ENCODE measurements around the gene GEMIN7. TPM values are rescaled to one million over a fixed set of nuclear protein-coding genes. Genes with fewer than 3 reads are reported as not detected.

The GEMIN7 gene
- polyA plus RNA-seq, 1 donor (not counting 4 experiments of a cell fraction or from before 2014, with no cell fraction given), result 23.7 TPM

DNA sequence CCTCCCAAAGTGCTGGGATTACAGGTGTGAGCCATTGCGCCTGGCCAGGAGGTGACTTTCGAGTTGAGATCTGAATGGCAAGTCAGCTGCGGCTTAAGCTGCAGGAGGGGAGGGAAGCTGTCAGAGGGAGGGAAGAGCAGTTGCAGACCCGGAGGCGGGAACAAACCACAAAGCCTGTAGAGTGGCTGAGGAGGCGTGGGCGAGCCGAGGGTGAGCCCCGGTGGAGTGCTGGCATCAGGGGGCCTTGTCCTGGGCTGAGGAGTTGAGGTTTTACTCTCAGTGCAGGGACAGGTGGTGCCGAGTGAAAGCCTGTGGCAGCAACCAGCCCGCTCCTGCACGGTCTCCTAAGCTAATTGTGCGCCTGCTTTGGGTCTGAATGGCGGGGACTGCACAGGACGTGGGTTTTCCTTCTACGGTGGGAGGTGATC, 38.1 kb downstream of the GEMIN7 start:
- DNase-seq (ENCODE audit: low read depth, low spot score), result no peak
- H3K4me1 ChIP-seq (ENCODE audit: control insufficient read depth, extremely low read depth, insufficient read depth, low read length), result no peaks in the 10 kb centered on the region
- peaks cover 60% of the 10 kb centered on the region for H3K79me2 ChIP-seq (ENCODE audit: control insufficient read depth, insufficient read depth, low read length)
- dilution Hi-C loops (cut with MboI; ENCODE audit: extremely low pct_ligation_motif_present, low sequenced_read_pairs), result no loop called here
- no peaks in the 10 kb centered on the region for H3K27me3 ChIP-seq (ENCODE audit: control insufficient read depth, extremely low read depth, insufficient read depth, low read length)
- peaks cover 35% of the 10 kb centered on the region for H4K20me1 ChIP-seq (ENCODE audit: control insufficient read depth, extremely low read depth, insufficient read depth, low read length)
- no peaks in the 10 kb centered on the region for H3K9me3 ChIP-seq (ENCODE audit: control insufficient read depth, low read depth, low read length)
- no peak overlapping the region for H3K27ac ChIP-seq (ENCODE audit: control insufficient read depth, insufficient read depth, low read length)
- no peak overlapping the region for H2AFZ ChIP-seq (ENCODE audit: control insufficient read depth, low read length)
- H3K9ac ChIP-seq (ENCODE audit: control insufficient read depth, extremely low read depth, insufficient read depth, low read length), result no peak overlapping the region
- H3K4me2 ChIP-seq (ENCODE audit: control insufficient read depth, extremely low read depth, insufficient read depth, low read depth, low read length), result no peak overlapping the region
- peaks cover 7% of the 10 kb centered on the region for H3K9me1 ChIP-seq (ENCODE audit: control insufficient read depth, extremely low read depth, insufficient read depth, low read length)
- H3K36me3 ChIP-seq (ENCODE audit: control insufficient read depth in 2 of 2, extremely low read depth in 1 of 2, insufficient read depth in 2 of 2, low read length in 2 of 2), result peaks cover 0 to 4% of the 10 kb centered on the region in 2 experiments
- TF ChIP-seq EZH2 (IDR thresholded peaks at IDR 0.05; ENCODE audit: low read length), result no peak
- TF ChIP-seq, protein P1, sequence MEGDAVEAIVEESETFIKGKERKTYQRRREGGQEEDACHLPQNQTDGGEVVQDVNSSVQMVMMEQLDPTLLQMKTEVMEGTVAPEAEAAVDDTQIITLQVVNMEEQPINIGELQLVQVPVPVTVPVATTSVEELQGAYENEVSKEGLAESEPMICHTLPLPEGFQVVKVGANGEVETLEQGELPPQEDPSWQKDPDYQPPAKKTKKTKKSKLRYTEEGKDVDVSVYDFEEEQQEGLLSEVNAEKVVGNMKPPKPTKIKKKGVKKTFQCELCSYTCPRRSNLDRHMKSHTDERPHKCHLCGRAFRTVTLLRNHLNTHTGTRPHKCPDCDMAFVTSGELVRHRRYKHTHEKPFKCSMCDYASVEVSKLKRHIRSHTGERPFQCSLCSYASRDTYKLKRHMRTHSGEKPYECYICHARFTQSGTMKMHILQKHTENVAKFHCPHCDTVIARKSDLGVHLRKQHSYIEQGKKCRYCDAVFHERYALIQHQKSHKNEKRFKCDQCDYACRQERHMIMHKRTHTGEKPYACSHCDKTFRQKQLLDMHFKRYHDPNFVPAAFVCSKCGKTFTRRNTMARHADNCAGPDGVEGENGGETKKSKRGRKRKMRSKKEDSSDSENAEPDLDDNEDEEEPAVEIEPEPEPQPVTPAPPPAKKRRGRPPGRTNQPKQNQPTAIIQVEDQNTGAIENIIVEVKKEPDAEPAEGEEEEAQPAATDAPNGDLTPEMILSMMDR (optimal IDR thresholded peaks at IDR 0.05 in 1 of 3, IDR thresholded peaks at IDR 0.05 in 1 of 3, conservative IDR thresholded peaks at IDR 0.05 in 1 of 3; ENCODE audit: extremely low read depth in 1 of 3, insufficient read depth in 2 of 3, low read length in 3 of 3), result no peak
- no peak overlapping the region for H3K4me3 ChIP-seq (ENCODE audit: control insufficient read depth in 2 of 3, extremely low read depth in 1 of 3, insufficient read depth in 2 of 3, low read depth in 1 of 3, low read length in 3 of 3)
- no peak for FAIRE-seq

DNA sequence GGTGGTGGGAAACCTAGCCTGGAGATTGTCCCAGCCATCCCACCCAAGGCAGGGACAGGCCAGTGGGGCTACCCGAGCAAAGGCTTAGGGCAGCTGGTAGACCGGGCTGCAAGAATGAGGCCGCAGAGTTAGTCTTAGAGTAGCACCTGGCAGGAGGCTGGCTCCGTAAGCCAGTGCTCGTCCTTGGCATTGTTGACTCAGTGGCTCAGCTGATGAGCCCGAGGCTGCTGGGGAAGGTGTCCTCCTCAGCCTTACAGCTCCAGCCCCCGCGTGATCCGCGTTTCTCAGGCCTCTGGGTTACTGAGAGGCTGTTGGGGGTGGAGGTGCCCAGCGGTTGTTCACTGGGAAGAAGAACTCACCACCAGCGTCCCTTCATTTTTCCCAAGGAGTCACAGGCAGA, 38.6 kb downstream of the GEMIN7 start:
- TF ChIP-seq, protein P1 (optimal IDR thresholded peaks at IDR 0.05 in 1 of 3, IDR thresholded peaks at IDR 0.05 in 1 of 3, conservative IDR thresholded peaks at IDR 0.05 in 1 of 3; ENCODE audit: extremely low read depth in 1 of 3, insufficient read depth in 2 of 3, low read length in 3 of 3), result no peak
- TF ChIP-seq EZH2 (IDR thresholded peaks at IDR 0.05; ENCODE audit: low read length), result no peak
- Histone ChIP-seq H3K9me3 (ENCODE audit: control insufficient read depth, low read depth, low read length) (no peaks in the 10 kb centered on the region), H3K4me2 (ENCODE audit: control insufficient read depth, extremely low read depth, insufficient read depth, low read depth, low read length) (no peak overlapping the region), H3K9me1 (ENCODE audit: control insufficient read depth, extremely low read depth, insufficient read depth, low read length) (peaks cover 3% of the 10 kb centered on the region), H3K27ac (ENCODE audit: control insufficient read depth, insufficient read depth, low read length) (no peak overlapping the region), H3K4me3 (ENCODE audit: control insufficient read depth in 2 of 3, extremely low read depth in 1 of 3, insufficient read depth in 2 of 3, low read depth in 1 of 3, low read length in 3 of 3) (no peak overlapping the region), H3K9ac (ENCODE audit: control insufficient read depth, extremely low read depth, insufficient read depth, low read length) (no peak overlapping the region), H4K20me1 (ENCODE audit: control insufficient read depth, extremely low read depth, insufficient read depth, low read length) (peaks cover 34% of the 10 kb centered on the region), H3K27me3 (ENCODE audit: control insufficient read depth, extremely low read depth, insufficient read depth, low read length) (no peaks in the 10 kb centered on the region), H2AFZ (ENCODE audit: control insufficient read depth, low read length) (no peak overlapping the region), H3K4me1 (ENCODE audit: control insufficient read depth, extremely low read depth, insufficient read depth, low read length) (peaks cover 2% of the 10 kb centered on the region), H3K36me3 (ENCODE audit: control insufficient read depth in 2 of 2, extremely low read depth in 1 of 2, insufficient read depth in 2 of 2, low read length in 2 of 2) (peaks cover 0 to 4% of the 10 kb centered on the region in 2 experiments), H3K79me2 (ENCODE audit: control insufficient read depth, insufficient read depth, low read length) (peaks cover 57% of the 10 kb centered on the region)
- FAIRE-seq (no peak), DNase-seq (ENCODE audit: low read depth, low spot score) (no peak)
- dilution Hi-C loops (cut with MboI; ENCODE audit: extremely low pct_ligation_motif_present, low sequenced_read_pairs), result no loop called here
